HG02852 (cell line): ENCODE data around the gene SOWAHA.
"Not testable (repeated sequence)": the region's sequence is repeated elsewhere in the genome, so short reads cannot be mapped to it uniquely, and the experiment has no call there.

Experiments used
- ATAC-seq: cut with Tn5 transposase; IDR thresholded peaks from one replicate; pipeline ENCODE4 v1.9.1; 2021; ENCODE audit warnings: mild to moderate bottlenecking, moderate library complexity; ENCODE audit not compliant: unreplicated experiment

The SOWAHA gene

DNA sequence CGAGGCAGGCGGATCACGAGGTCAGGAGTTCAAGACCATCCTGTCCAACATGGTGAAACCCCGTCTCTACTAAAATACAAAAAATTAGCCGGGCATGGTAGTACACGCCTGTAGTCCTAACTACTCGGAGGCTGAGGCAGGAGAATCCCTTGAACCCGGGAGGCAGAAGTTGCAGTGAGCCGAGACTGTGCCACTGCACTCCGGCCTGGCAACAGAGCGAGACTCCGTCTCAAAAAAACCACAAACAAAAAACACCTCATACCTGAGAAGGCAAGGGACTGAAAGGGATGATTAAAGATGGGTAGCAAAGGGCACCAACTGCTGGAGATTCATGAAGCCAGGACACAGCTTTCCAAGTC, 6.3 kb upstream of the SOWAHA start:
- ATAC-seq: not testable (repeated sequence)

DNA sequence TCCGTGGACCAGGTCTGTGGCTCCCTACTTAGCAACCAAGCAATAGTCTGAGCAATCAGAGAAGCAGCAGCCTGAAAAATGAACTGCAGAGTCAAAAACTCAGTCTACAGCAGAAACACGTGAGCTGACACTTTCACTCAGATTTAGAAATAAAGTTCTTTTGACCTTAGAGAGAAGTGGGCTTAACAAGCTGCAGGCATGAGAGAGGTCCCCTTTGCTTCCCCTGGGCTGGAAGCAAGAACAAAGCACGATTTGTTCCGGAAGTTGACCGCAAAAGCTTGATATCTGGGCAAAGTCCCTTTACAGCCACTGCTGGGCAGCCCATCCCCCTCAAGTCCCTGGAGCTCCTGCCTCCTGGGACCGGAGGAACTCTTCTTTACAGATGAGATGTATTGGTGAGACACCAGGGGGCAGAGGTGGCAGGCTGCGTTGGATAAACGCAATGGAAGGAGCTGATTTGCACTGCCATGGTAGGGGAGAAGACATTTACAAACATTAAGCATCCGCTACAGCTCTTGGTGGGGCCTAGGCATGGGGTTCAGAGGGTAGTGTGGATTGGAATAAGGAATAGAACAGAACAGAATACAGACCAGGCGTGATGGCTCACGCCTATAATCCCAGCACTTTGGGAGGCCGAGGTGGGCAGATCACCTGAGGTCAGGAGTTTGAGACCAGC, 5.8 kb upstream of the SOWAHA start:
- no peak for ATAC-seq

DNA sequence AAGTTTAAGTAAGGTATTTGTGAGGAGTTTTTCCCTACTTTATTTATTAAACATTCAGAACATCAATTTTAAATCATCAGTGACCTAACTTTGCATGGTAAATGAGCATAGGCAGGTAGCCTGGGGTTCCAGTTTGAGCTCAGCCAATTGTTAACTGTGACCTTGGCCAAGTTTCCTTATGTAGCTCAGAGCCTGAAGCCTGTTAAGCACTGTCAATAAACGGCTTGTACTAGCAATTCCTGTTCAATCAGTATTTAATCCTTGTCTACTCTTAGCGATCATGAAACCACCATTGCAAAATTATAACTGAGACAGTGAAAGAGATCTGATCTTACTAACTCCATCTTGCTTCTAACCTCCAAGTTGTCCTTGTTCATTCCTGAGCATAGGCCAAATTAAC, 4.7 kb upstream of the SOWAHA start:
- no peak for ATAC-seq

DNA sequence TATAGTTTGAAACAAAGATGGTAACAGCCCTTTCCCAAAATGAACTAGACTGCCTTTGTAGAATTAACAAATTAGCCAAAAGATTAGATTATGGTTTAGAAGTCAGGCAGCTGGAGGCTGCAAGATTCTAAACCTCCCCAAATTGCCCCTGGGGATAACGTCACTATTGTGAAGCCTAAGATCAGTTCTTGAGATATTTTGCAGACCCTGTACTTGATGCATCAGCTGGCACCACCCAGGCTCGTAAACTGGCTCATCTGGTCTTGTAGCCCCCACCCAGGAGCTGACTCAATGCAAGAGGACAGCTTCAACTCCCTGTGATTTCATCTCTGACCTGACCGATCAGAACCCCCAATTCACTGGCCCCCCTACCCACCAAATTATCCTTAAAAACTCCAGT, 4.2 kb upstream of the SOWAHA start:
- ATAC-seq: no peak

DNA sequence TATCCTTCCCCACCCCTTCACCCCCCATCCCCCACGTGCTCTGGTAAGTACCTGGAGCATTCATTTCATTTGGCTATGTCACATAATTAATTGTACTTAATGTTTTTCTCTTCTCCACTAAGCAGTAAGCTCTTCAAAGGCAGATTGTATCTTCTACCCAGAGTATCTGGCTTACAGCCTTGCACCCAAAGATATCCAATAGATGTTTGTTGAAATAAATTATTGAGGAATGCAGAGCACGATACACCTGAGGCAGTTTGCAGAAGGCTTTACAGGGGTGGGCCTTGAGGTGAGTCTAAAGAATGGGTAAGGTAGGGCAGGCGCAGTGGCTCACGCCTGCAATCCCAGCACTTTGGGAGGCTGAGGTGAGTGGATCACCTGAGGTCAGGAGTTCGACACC, 2.5 kb upstream of the SOWAHA start:
- ATAC-seq: no peak

DNA sequence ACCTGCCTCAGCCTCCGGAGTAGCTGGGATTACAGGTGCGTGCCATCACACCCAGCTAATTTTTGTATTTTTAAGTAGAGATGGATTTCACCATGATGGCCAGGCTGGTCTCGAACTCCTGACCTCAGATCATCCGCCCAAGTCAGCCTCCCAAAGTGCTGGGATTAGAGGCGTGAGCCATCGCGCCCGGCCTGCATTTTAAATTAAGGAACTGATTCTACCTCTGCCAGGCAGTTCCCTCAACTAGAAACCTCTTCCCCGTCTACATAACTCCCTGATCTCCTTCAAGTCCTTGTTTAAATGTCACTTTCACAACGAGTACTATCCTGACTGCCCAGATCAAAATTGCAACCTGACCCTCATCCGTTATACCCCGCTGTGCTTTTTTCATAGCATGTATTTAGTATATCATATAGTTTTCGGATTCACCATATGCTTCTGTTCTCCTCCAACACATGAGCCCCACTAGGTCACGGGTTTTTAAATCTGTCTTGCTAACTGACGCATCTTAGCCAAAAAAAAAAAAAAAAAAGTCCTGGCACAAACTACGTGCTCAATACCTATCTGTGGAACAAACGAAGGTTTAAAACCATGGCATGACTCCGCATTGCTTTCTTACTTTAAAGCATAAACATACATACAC, 858 bp upstream of the SOWAHA start:
- ATAC-seq: no peak

DNA sequence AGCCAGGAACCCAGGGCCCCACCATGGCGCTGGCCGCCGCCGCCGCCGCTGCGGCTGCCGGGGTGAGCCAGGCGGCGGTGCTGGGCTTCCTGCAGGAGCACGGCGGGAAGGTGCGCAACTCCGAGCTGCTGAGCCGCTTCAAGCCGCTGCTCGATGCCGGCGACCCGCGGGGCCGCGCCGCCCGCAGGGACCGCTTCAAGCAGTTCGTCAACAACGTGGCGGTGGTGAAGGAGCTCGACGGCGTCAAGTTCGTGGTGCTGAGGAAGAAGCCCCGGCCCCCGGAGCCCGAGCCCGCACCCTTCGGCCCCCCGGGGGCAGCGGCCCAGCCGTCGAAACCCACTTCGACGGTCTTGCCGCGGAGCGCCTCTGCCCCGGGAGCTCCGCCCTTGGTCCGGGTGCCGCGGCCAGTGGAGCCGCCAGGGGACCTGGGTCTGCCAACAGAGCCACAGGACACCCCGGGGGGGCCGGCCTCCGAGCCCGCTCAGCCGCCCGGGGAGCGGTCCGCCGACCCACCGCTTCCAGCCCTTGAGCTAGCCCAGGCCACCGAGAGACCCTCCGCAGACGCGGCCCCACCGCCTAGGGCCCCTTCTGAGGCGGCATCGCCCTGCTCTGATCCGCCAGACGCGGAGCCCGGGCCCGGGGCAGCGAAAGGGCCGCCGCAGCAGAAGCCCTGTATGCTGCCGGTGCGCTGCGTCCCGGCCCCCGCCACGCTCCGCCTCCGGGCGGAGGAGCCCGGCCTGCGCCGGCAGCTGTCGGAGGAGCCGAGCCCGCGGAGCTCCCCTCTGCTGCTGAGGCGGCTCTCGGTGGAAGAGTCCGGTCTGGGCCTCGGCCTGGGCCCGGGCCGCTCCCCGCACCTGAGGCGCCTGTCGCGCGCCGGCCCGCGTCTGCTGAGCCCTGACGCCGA, 749 bp downstream of the SOWAHA start:
- ATAC-seq: no peak

DNA sequence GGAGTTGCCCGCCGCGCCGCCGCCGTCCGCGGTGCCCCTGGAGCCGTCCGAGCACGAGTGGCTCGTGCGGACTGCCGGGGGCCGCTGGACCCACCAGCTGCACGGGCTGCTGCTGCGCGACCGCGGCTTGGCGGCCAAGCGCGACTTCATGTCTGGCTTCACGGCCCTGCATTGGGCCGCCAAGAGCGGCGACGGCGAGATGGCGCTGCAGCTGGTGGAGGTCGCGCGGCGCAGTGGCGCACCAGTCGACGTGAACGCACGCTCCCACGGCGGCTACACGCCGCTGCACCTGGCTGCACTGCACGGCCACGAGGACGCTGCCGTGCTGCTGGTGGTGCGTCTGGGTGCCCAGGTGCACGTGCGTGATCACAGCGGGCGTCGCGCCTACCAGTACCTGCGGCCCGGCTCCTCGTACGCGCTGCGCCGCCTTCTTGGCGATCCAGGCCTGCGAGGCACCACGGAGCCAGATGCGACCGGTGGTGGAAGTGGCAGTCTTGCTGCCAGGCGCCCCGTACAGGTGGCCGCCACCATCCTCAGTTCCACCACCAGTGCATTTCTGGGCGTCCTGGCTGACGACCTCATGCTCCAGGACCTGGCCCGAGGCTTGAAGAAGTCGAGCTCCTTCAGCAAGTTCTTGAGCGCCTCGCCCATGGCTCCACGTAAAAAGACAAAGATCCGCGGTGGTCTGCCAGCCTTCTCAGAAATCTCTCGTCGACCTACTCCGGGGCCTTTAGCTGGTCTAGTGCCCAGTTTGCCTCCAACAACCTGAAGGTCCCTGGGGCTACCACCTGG, 1.6 kb downstream of the SOWAHA start:
- ATAC-seq: no peak

DNA sequence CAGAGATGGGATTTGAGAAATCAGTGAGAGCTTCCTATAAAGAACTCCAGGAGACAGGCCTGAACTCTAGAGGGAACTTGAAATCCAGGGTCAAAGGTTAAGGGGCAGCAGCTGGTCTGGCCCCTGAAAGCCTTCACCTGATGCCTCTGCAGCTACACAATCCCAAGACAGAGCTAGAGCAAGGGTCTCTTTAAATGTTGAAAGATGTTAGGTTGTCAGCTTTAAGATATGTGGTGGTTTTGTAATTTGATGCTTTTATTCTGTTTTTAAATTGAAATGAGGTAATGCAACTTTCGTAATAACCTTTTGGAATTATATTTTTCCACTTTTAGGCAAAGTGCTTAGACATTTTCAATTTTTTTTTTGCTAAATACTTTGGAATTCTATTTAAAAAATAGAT, 2.4 kb downstream of the SOWAHA start:
- ATAC-seq: no peak

DNA sequence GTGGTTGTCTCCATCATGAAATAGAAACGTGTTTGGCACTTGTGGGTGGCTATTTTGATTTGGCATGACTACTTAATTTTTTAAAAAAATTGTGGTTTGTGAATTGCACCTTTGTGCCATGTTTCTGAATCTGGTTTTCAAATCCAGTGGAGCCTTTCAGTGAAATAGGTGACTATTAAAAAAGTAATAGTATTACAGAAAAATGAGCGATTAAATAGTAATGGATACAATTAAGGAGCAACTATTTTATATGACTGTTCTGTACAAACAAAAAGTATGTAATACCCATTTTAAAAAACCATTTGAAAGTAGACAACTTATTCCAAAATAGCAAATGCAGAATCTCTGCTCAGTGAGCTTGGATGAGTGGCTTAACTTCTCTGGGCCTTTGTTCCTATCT, 3.0 kb downstream of the SOWAHA start:
- ATAC-seq: no peak

DNA sequence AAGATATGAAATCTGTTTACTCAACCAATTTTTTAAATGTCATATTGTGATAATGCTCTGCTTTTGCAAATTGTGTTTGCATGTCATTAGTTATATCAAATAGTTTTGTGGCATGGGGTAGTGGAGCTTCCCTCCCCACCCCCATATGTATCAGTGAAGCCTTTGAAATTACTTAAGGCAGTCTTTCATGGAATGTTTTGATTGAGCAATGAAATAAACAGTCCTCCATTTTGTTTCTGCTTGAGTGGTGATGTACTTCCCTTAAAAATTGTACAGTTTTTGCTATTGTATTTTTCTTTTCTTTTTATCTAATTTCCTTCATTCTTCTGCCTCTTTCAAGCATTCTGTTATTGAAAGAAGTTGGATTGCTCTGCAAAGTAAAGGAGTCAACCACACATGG, 3.5 kb downstream of the SOWAHA start:
- no peak for ATAC-seq

DNA sequence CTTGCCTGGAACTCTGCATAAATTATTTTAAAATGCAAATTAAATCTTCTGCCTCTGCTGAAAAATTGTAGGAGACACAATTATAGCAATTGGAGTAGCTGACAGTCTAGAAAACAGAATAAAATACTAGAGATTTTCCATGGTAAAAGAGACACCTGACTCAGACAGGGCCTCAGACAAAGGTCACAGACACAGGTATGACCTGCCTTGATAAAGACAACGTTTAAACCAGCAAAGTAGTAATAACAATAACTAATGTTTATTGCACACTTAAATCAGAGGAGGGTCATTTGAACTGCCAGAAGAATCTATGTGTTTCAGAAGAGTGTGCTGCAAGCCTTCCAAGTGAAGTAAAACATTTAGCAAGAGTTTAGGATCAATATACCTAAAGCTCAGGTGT, 3.9 kb downstream of the SOWAHA start:
- ATAC-seq: no peak

DNA sequence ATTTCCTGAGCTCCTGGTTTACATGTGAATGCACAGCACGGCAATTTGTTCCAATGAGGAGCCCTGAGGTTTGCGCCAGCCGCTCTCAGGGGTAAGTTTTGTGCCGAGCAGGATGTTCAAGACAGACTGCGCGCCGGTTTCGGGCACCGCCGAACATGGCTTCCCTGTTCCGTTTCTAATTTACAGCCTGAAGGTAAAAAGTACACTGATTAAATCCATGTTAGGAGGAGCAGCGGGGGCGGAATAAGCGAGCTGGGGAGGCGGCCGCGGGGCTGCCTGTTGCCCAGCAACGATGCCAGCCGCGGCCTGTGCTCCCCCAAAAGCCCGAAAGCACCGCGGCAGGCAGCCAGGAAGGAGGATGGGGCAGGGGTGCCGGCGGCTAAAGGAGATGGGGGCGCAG, 6.4 kb downstream of the SOWAHA start:
- no peak for ATAC-seq

DNA sequence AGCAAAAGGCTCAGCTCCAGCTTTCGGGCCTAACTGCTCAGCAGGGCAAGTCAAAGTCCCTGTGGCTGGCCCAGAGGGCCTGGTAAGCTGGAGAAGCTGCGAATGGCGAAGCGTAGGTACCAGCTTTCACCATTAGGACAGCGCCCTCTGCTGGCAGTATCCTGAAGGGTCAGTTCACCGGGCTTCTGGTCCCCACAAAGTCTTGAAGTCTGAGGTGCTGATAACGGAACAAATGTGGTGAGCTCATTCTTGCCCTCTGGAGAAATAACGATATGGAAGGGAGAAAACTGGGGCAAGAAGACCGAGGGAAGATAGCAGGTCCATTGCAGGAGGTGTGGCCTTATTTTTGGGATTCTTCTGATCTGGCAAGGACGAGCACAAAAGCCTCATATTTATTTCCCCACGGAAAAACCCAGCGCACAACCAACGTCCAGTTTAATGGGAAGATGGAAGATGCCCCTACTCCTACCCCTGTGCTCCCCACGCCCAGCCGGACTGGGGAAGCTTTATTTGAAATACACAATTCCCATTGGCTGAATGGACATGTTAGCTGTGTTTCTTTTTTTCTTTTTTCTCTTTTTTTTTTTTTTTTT, 7.2 kb downstream of the SOWAHA start:
- ATAC-seq: peak; percentile 81

DNA sequence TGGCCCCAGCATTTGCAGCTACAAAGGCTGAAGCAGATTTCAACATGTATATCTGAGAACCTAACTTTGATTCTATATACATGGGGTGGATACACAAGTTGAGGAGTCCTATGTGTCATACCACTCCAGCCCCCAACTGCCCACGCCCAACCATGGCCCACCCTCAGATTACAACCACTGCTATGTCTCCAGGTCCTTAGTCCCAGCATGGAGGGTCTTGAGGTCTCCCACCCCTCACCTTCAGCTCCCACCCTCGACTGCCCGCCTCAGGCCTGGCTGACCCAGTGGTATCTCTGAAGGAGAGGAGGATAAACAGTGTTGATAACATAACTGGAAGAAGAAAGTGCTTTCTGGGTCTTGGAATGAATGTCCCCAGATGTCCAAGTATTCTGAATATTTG, 8.2 kb downstream of the SOWAHA start:
- no peak for ATAC-seq

DNA sequence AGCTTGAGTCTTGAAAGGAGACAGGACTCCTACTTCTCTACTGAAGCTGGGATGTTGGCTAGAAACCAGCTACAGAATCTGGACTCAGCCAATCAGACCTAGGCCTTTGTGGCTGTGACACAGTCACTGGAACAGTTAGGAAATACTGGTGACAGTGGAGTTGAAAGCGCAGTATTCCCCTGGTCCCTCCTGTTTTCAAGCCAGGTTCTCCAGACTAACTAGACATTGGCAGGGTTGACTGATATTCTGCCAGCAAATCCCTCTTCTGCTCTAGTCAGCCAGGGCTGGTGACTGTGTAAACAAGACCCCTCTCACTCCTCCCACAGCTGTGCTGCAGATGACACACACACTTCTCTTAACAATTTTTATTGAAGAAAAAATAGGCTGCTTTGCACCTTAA, 8.7 kb downstream of the SOWAHA start:
- ATAC-seq: no peak

DNA sequence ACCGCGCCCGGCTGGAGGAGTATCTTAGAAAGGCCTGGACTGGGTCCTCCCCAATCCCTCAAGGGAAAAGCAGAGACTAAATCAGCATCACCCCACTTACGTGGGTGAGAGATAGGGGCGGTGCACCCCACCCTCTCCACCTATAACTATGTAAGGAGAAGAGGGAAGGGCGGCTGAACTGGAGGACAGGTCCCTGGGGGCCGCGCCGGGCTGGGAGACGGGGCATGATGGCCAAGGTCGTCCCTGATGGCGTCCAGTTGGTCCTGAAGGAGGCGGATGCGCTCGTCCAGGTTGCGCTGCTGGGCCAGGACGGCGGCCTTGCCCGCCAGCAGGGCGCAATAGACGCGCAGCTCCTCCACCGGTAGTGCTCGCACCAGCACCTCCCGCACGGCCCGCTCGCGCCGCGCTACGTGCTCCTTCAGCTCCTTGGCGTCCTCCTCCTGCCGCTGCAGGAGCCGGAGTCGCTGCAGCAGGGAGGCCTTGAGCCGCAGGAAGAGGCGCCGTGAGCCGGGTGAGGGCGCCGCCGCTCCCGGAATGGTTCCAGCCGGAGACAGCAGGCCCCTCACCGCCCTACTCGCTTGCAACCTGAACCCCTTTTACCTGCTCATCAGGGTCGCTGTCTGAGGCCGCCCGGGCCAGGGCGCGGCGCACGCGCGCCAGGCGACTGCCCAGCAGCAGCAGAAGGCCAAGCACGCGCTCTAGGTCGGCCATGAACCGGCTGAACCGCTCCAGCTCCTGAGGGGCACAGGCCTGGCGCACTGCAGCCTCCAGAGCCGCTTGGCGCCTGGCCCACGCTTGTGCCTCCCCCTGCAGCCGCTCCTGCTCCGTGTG, 9.8 kb downstream of the SOWAHA start:
- no peak for ATAC-seq

DNA sequence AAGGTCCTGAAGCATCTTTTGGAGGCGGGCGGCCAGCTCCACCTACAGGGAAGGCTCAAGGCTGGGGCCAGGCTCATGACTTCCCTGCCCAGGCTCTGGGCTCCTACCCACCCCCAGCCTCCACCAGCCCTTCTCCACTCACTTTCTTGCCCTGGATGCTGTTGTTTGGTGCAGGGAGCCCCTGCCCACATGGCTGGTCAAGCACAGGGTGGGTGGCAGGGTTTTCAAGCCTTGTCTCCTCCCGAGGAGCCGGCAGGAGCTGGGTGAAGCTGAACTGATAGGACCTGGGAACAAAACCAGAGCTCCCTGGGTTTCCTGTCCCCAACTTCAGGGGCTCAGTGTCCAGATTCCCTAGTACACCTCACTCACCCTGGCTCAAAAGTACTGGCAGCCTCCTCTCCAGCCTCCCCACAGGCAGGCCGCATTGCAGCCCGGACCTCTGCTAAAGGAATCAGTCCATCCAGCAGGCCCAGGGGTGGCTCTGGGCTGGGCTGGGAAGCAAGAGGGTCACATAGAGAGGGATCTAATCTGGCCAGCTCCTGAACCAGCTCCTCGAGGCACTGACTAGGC, 10.5 kb downstream of the SOWAHA start:
- ATAC-seq: no peak

DNA sequence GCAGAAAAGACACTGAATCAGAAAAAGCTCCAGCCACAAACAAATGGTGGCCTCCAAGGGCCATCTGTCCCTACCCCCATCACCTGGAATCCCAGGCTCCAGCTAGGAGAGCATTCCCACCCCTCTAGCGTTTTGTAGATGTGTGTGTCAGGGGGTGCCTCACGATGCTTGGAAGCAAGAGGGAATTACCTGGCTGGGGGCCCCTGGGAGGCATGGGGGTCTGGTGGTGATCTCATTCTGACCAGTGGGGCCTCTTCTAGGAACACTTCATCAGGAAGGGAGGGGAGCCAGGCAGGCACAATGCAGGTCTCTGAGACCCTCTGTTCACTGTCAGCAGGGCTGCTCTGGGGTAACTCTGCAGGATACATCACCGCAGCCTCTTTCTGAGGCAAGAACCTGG, 11.3 kb downstream of the SOWAHA start:
- ATAC-seq: no peak
